Measurements from ENCODE around the gene SIRT2. TPM values are rescaled to one million over a fixed set of nuclear protein-coding genes. Genes with fewer than 3 reads are reported as not detected.

SIRT2 gene
- total RNA-seq, 1 experiment from 2014 or later, result 19.5 TPM

DNA sequence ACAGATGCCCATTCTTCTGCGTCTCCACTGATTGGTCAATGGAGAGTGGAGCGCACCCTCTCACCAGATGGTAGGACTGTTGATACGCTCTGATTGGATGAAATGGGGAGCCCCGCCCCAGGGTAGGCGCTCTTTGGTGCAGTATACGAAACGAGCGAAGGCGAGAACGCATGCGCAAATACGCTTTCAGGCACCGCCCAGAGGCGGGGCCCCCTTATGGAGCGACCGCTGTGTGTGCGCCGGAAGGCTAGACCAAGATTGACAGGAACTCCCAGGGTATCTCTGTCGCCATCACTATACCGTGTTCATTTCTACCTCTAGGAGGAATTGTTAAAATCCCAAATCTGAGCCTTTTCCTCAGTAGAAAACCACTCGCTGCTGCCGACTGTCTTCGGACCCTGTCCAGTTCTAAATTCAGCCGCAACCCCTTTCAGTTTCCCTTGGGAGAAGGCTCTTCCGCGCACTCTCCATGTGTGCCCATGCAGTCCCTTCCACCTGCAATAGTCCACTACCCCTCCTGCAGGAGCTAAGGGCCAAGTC is 48.9 kb downstream of the SIRT2 start:
- H4K20me1 ChIP-seq (ENCODE audit: insufficient read depth, low read depth, low read length), result peaks cover 17% of the 10 kb centered on the region
- no peaks in the 10 kb centered on the region for H3K9me3 ChIP-seq (ENCODE audit: low read length)
- H3K79me2 ChIP-seq (ENCODE audit: low read length), result peaks cover 34% of the 10 kb centered on the region
- peaks cover 34% of the 10 kb centered on the region for H3K4me1 ChIP-seq (ENCODE audit: low read length)
- peak overlapping the region; percentile 82 for H3K27ac ChIP-seq (ENCODE audit: low read length)
- peak overlapping the region; percentile 69 for H3K4me3 ChIP-seq (ENCODE audit: low read length)
- H3K9ac ChIP-seq (ENCODE audit: low read length), result peak overlapping the region; percentile 76
- no peaks in the 10 kb centered on the region for H3K27me3 ChIP-seq (ENCODE audit: low read length)
- H3K36me3 ChIP-seq (ENCODE audit: insufficient read depth, low read length), result peaks cover 31% of the 10 kb centered on the region
- H2AFZ ChIP-seq (ENCODE audit: low read length), result no peak overlapping the region; the same call in 1 of the 2 replicates
- peak overlapping the region; percentile 82 for H3K4me2 ChIP-seq (ENCODE audit: low read depth, low read length, poor library complexity, severe bottlenecking)
- no peaks in the 10 kb centered on the region for H3K9me2 ChIP-seq (replicated peaks; ENCODE audit: insufficient read depth, low read length)
- peak; percentile 100 for DNase-seq

DNA sequence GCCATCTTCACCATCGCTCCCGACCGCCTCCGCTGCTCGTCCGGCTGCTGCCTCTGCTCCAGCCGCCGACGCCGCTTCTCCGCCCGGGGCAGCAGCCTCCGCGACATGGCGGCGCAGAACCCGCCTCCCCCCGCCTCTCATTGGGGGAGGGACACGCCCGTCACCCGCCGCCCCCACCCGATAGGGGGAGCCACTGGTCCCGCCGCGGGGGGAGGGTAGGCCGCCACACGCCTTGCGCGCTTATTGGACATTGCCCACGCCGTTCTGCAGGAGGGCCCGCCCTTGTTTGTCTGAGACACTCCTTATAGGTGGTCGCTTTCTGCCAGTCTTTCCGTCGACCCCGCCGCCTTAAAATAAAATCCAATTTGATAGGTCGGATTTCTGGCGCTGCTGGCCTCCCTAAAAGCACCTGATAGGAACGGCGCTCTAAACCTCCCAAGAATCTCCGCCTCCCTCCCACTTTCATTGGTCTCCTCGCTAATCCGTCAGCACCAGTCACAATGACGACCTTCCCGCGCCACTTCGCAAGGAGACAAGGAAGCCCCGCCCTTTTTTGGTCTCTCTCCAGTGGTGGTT is 49.5 kb downstream of the SIRT2 start, which contains the start of gene HNRNPL:
Gene HNRNPL, minus strand, starts transcription at position 127 of the 576 bp plus-strand sequence. Its CDS starts 20 bp downstream, at position 107.
- H3K27me3 ChIP-seq (ENCODE audit: low read length), result no peaks in the 10 kb centered on the region
- H3K4me1 ChIP-seq (ENCODE audit: low read length), result peaks cover 34% of the 10 kb centered on the region
- no peak within 1 kb of the TSS; the same call in 1 of the 2 replicates for H2AFZ ChIP-seq (ENCODE audit: low read length)
- peak within 1 kb of the TSS; percentile 100 for H3K9ac ChIP-seq (ENCODE audit: low read length)
- H3K9me3 ChIP-seq (ENCODE audit: low read length), result no peaks in the 10 kb centered on the region
- DNase-seq, result no peak
- peaks cover 17% of the 10 kb centered on the region for H4K20me1 ChIP-seq (ENCODE audit: insufficient read depth, low read depth, low read length)
- H3K36me3 ChIP-seq (ENCODE audit: insufficient read depth, low read length), result peaks cover 35% of the 10 kb centered on the region
- H3K79me2 ChIP-seq (ENCODE audit: low read length), result peaks cover 37% of the 10 kb centered on the region
- H3K27ac ChIP-seq (ENCODE audit: low read length), result peak within 1 kb of the TSS; percentile 89
- peak within 1 kb of the TSS; percentile 99 for H3K4me2 ChIP-seq (ENCODE audit: low read depth, low read length, poor library complexity, severe bottlenecking)
- peak within 1 kb of the TSS; percentile 86 for H3K4me3 ChIP-seq (ENCODE audit: low read length)
- H3K9me2 ChIP-seq (replicated peaks; ENCODE audit: insufficient read depth, low read length), result no peaks in the 10 kb centered on the region

DNA sequence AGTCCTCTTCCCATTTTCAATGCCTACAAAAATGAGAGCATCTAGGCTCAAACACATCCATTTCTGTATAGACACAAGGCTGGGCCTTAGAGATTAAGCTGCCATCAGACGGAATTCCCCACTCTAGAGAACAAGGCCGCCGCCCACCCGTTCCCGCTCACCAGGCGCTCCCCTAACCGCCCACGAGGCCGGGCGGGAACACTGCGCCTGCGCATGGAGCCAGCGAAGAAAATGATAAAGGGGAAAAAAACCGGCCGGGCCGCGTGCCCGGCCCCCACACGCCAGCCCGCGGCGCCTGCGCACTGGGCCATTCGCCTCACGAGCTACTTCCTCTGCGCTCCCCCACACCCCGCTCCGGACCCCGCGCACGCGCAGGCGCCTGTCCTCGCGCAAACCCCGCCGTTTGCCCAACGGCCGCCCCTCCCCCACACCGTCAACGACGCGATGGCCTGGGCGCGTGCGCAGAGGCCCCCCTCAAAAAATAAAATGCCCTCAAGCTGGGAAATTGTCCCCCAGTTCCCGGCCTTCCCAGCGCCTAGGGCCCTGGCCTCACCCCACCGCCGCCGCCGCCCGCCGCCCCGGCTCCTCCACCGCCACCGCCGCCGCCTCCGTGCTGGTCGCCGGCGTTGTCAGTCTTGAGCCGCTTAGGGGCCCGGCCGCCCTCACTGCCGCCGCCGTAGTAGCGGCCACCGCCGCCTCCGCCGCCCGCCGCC is 50.1 kb downstream of the SIRT2 start:
- peaks cover 38% of the 10 kb centered on the region for H3K36me3 ChIP-seq (ENCODE audit: insufficient read depth, low read length)
- no peak overlapping the region for H2AFZ ChIP-seq (ENCODE audit: low read length)
- peak overlapping the region; percentile 99 for H3K4me2 ChIP-seq (ENCODE audit: low read depth, low read length, poor library complexity, severe bottlenecking)
- peaks cover 43% of the 10 kb centered on the region for H3K79me2 ChIP-seq (ENCODE audit: low read length)
- no peaks in the 10 kb centered on the region for H3K9me3 ChIP-seq (ENCODE audit: low read length)
- peak overlapping the region; percentile 86 for H3K4me3 ChIP-seq (ENCODE audit: low read length)
- H3K9ac ChIP-seq (ENCODE audit: low read length), result peak overlapping the region; percentile 100
- peak; percentile 99 for DNase-seq
- no peaks in the 10 kb centered on the region for H3K9me2 ChIP-seq (replicated peaks; ENCODE audit: insufficient read depth, low read length)
- H4K20me1 ChIP-seq (ENCODE audit: insufficient read depth, low read depth, low read length), result peaks cover 22% of the 10 kb centered on the region
- H3K27me3 ChIP-seq (ENCODE audit: low read length), result no peaks in the 10 kb centered on the region
- H3K4me1 ChIP-seq (ENCODE audit: low read length), result peaks cover 34% of the 10 kb centered on the region
- peak overlapping the region; percentile 89 for H3K27ac ChIP-seq (ENCODE audit: low read length)

DNA sequence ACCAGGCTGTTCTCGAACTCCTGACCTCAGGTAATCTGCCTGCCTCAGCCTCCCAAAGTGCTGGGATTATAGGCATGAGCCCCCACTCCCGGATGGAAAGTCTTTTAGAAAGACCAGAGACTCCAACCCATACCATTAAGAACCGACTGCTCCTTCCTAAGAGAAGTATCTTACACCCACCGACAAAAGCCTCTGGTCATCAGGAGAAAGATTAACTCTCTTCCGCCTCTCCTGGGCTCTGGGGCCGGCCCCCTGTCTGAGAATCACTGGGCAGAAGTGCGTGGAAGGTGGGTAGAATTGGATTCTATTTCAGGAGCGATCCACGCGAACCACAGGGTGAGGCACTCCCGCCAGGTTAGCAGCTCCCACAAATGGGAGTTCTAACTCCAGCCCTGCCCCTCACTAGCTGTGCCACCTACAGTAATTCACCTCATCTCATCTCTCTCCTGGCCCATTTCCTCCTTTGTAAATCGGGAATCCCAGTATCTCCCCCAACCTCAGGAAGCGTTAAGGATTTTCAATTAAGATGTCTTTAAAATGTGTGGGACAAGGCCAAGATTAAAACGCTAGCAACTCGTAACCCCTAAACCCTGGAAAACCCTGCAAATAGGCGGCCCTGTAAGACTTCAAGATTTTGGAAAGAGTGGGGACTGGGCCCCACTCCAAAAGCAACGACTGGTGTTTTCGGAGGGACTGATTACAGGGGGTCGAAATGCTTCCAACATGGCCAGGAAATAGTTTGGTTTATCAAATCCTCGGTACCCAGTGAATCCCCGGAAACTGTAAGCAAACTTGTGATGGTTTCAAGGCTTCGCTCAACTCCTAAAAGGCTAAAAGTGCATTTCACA is 50.9 kb downstream of the SIRT2 start:
- H3K9me3 ChIP-seq (ENCODE audit: low read length), result no peaks in the 10 kb centered on the region
- H3K27ac ChIP-seq (ENCODE audit: low read length), result peak overlapping the region; percentile 89
- DNase-seq, result peak; percentile 40
- H4K20me1 ChIP-seq (ENCODE audit: insufficient read depth, low read depth, low read length), result peaks cover 29% of the 10 kb centered on the region
- H2AFZ ChIP-seq (ENCODE audit: low read length), result no peak overlapping the region
- peak overlapping the region; percentile 86 for H3K4me3 ChIP-seq (ENCODE audit: low read length)
- H3K9me2 ChIP-seq (replicated peaks; ENCODE audit: insufficient read depth, low read length), result no peaks in the 10 kb centered on the region
- peaks cover 46% of the 10 kb centered on the region for H3K36me3 ChIP-seq (ENCODE audit: insufficient read depth, low read length)
- H3K9ac ChIP-seq (ENCODE audit: low read length), result peak overlapping the region; percentile 100
- peak overlapping the region; percentile 99 for H3K4me2 ChIP-seq (ENCODE audit: low read depth, low read length, poor library complexity, severe bottlenecking)
- peaks cover 34% of the 10 kb centered on the region for H3K4me1 ChIP-seq (ENCODE audit: low read length)
- no peaks in the 10 kb centered on the region for H3K27me3 ChIP-seq (ENCODE audit: low read length)
- peaks cover 50% of the 10 kb centered on the region for H3K79me2 ChIP-seq (ENCODE audit: low read length)

DNA sequence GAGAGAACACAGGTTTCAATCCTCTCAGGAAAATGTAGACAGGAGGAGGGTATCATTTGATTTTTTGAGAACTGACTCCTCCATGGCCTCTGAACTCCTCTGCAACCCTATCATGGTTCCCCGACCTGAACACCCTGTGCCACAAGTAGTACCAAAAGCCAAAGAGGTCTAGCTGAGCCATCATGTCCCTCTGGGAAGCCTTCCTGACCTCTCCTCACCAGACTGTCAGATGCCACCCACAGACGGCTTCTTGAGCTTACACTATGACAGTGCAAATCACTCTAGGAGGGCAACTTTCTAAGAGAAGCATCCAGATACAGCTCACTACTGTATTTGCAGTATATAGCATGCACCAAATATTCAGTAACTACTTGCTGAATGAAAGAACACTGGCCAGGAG is 53.3 kb downstream of the SIRT2 start:
- Histone ChIP-seq H4K20me1 (ENCODE audit: insufficient read depth, low read depth, low read length) (peaks cover 53% of the 10 kb centered on the region), H3K79me2 (ENCODE audit: low read length) (peaks cover 61% of the 10 kb centered on the region), H3K4me3 (ENCODE audit: low read length) (no peak overlapping the region), H3K36me3 (ENCODE audit: insufficient read depth, low read length) (peaks cover 69% of the 10 kb centered on the region), H3K27me3 (ENCODE audit: low read length) (no peaks in the 10 kb centered on the region), H3K9me2 (replicated peaks; ENCODE audit: insufficient read depth, low read length) (no peaks in the 10 kb centered on the region), H3K4me2 (ENCODE audit: low read depth, low read length, poor library complexity, severe bottlenecking) (no peak overlapping the region), H3K9ac (ENCODE audit: low read length) (no peak overlapping the region), H3K9me3 (ENCODE audit: low read length) (no peaks in the 10 kb centered on the region), H2AFZ (ENCODE audit: low read length) (no peak overlapping the region), H3K4me1 (ENCODE audit: low read length) (peaks cover 22% of the 10 kb centered on the region), H3K27ac (ENCODE audit: low read length) (no peak overlapping the region)
- no peak for DNase-seq

DNA sequence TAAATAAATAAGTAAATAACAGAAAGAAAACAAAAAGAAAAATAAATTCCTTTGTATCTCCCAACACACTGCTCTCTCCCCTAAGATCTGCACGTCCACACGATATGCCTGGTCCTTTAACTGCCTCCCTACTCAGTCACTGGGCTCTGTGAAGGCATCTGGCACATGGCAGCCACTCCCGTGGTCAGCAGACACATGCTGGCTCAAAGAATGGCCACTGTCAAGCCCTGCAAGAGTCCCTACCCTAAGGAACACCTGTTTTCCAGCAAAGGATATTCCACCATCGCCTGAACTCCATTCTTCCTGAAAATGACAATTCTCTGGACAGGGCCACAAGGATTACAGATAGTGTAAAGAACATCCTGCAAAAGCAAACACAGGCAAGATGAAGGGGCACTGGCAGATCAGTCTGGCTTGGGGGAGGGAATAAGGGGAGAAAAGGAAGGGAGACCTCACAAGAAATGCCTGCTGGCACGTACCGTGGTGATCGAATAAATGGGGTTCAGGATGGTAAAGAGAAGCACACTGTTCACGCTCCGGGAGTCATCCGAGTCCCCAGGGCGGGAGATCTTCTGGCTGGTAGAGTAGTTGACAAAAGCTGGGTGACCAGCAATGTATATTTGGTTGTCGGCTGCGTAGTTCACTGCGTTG is 53.9 kb downstream of the SIRT2 start:
- Histone ChIP-seq H2AFZ (ENCODE audit: low read length) (no peak overlapping the region), H3K9me3 (ENCODE audit: low read length) (no peaks in the 10 kb centered on the region), H3K4me1 (ENCODE audit: low read length) (peaks cover 18% of the 10 kb centered on the region), H4K20me1 (ENCODE audit: insufficient read depth, low read depth, low read length) (peaks cover 58% of the 10 kb centered on the region), H3K36me3 (ENCODE audit: insufficient read depth, low read length) (peaks cover 72% of the 10 kb centered on the region), H3K79me2 (ENCODE audit: low read length) (peaks cover 63% of the 10 kb centered on the region), H3K4me2 (ENCODE audit: low read depth, low read length, poor library complexity, severe bottlenecking) (no peak overlapping the region), H3K27me3 (ENCODE audit: low read length) (no peaks in the 10 kb centered on the region), H3K4me3 (ENCODE audit: low read length) (no peak overlapping the region), H3K9me2 (replicated peaks; ENCODE audit: insufficient read depth, low read length) (no peaks in the 10 kb centered on the region), H3K27ac (ENCODE audit: low read length) (no peak overlapping the region), H3K9ac (ENCODE audit: low read length) (no peak overlapping the region)
- DNase-seq, result no peak

DNA sequence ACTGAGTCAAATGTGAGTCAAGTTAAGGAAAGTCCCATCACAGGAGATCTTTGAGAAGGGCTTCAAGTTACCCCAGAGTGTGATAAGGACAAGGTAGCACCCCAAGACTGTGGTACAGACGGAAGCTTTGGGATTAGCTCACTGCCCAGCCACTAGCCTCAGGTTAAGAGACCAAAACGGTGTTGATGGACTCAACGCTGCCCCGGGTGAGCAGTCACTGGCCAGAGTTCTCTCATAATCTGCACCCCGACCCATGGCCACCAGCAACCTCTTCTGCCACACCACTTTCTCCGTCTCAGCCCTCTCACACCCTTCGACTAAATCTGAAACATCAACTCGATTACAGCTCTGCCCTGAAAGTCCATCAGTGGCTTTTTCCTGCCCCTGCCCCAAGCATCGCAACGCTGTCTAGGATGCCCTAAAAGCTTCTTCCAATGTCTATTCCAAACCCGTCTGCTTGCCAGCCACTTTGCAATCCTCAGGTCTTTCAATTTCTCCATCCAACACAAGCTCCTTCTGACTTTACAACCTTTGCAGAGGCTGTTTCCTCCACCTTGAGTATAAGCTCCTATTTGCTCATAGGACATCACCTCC is 55.2 kb downstream of the SIRT2 start:
- H3K27ac ChIP-seq (ENCODE audit: low read length), result no peak overlapping the region
- H4K20me1 ChIP-seq (ENCODE audit: insufficient read depth, low read depth, low read length), result peaks cover 58% of the 10 kb centered on the region
- H3K4me2 ChIP-seq (ENCODE audit: low read depth, low read length, poor library complexity, severe bottlenecking), result no peak overlapping the region
- peaks cover 63% of the 10 kb centered on the region for H3K79me2 ChIP-seq (ENCODE audit: low read length)
- H3K9ac ChIP-seq (ENCODE audit: low read length), result no peak overlapping the region
- H3K4me1 ChIP-seq (ENCODE audit: low read length), result peaks cover 18% of the 10 kb centered on the region
- H3K9me3 ChIP-seq (ENCODE audit: low read length), result no peaks in the 10 kb centered on the region
- H3K36me3 ChIP-seq (ENCODE audit: insufficient read depth, low read length), result peaks cover 80% of the 10 kb centered on the region
- no peaks in the 10 kb centered on the region for H3K27me3 ChIP-seq (ENCODE audit: low read length)
- H3K4me3 ChIP-seq (ENCODE audit: low read length), result no peak overlapping the region
- no peak overlapping the region for H2AFZ ChIP-seq (ENCODE audit: low read length)
- H3K9me2 ChIP-seq (replicated peaks; ENCODE audit: insufficient read depth, low read length), result no peaks in the 10 kb centered on the region
- DNase-seq, result no peak
